K562 (cell line): ENCODE data around the gene XKRX. TPM values are rescaled to one million over a fixed set of nuclear protein-coding genes. Genes with fewer than 3 reads are reported as not detected.

Experiments used
- ATAC-seq: fragments of 200-7000 bp; cut with Tn5 transposase; 3 replicates; pipeline ENCODE4 v1.9.1; 2020; ENCODE audit warnings: moderate library complexity
- BruUV-seq: library from RNA; stranded (reverse); fragments of 400-500 nt; replicated peaks from 2 replicates; lab custom pipeline; 2021; lab: Mats Ljungman, UMichigan
- CTCF ChIA-PET: fragments of 300-600 bp; formaldehyde crosslinking; extraction: SDS; loops from one replicate; lab custom pipeline; 2021; ENCODE audit warnings: low intra/inter-chr PET ratio; lab: Yijun Ruan, JAX
- POLR2A ChIA-PET: fragments of 300-600, 350-650 bp; sonication (Branson Sonifier 250); formaldehyde crosslinking; extraction: SDS; loops from one replicate; lab custom pipeline; 2021; ENCODE audit warnings: antibody characterized with exemption, inconsistent platforms; lab: Yijun Ruan, JAX
- DNase-seq, 4 experiments: peaks; one replicate each; pipeline versions ENCODE4 v3.0.0 to v3.0.0-alpha.2; 2011 to 2018; ENCODE audit warnings: low spot score in 3 of 4, mixed read lengths in 3 of 4; ENCODE audit errors: extremely low read depth in 1 of 4
- FAIRE-seq: peaks from 2 replicates; lab custom pipeline; 2011; peaks lifted over from hg19 to GRCh38; lab: Jason Lieb, UNC
- H2AFZ ChIP-seq: 2 replicates; pipeline ENCODE4 v1.6.0; 2011; ENCODE audit warnings: low read depth, low read length, control low read depth, inconsistent platforms
- H3K27ac ChIP-seq: fragments of 200-600 bp; 3 replicates; pipeline ENCODE4 v1.8.0; 2011; ENCODE audit warnings: low read depth, mild to moderate bottlenecking, control low read depth, inconsistent platforms, low read length, moderate library complexity, mixed read lengths; ENCODE audit errors: extremely low read depth
- H3K27me3 ChIP-seq, 2 experiments: fragments of 300-600 bp in 1 of 2; 2 replicates in 1 of 2; 3 replicates in 1 of 2; pipeline versions ENCODE4 v1.6.0 to v1.8.0; 2011; ENCODE audit warnings: inconsistent platforms in 2 of 2, low read length in 2 of 2, mild to moderate bottlenecking in 1 of 2, mixed read lengths in 1 of 2, moderate library complexity in 1 of 2; ENCODE audit not compliant: control insufficient read depth in 2 of 2, insufficient read depth in 2 of 2
- H3K36me3 ChIP-seq: fragments of 300-600 bp; 3 replicates; pipeline ENCODE4 v1.8.0; 2011; ENCODE audit warnings: mild to moderate bottlenecking, low read length, inconsistent platforms; ENCODE audit not compliant: control insufficient read depth, insufficient read depth
- H3K4me1 ChIP-seq, 2 experiments: fragments of 200-600 bp in 1 of 2; replicated peaks in 1 of 2; 2 replicates in 1 of 2; 3 replicates in 1 of 2; pipeline versions ENCODE4 v1.5.1 to v1.8.0; 2011; ENCODE audit warnings: inconsistent platforms in 2 of 2, low read length in 2 of 2, mild to moderate bottlenecking in 1 of 2, mixed read lengths in 1 of 2, moderate library complexity in 1 of 2; ENCODE audit not compliant: control insufficient read depth in 2 of 2, insufficient read depth in 2 of 2
- H3K4me2 ChIP-seq: 2 replicates; pipeline ENCODE4 v1.6.1; 2011; ENCODE audit warnings: low read length, control low read depth, inconsistent platforms, mixed read lengths; ENCODE audit not compliant: insufficient read depth
- H3K4me3 ChIP-seq: fragments of 200-600 bp; sonication (generic), shearing (Covaris generic); 2 replicates; pipeline ENCODE4 v1.5.1; 2016; ENCODE audit warnings: control low read depth, inconsistent platforms
- H3K79me2 ChIP-seq: fragments of 200-600 bp; 3 replicates; pipeline ENCODE4 v1.8.0; 2011; ENCODE audit warnings: low read length, inconsistent platforms; ENCODE audit not compliant: control insufficient read depth, insufficient read depth
- H3K9ac ChIP-seq, 2 experiments: 2 replicates each; pipeline versions ENCODE4 v1.6.0 to v1.6.1; 2011; ENCODE audit warnings: low read depth in 2 of 2, low read length in 2 of 2, control low read depth in 1 of 2, inconsistent platforms in 1 of 2, mild to moderate bottlenecking in 1 of 2, mixed read lengths in 1 of 2; ENCODE audit not compliant: insufficient read depth in 1 of 2
- H3K9me1 ChIP-seq: one replicate; pipeline ENCODE4 v1.6.0; 2011; ENCODE audit warnings: inconsistent platforms, mild to moderate bottlenecking, low read length, moderate library complexity; ENCODE audit not compliant: control insufficient read depth, insufficient read depth
- H3K9me3 ChIP-seq: replicated peaks from 2 replicates; pipeline ENCODE4 v1.5.1; 2011; ENCODE audit warnings: low read depth, low read length, inconsistent platforms; ENCODE audit not compliant: control insufficient read depth, insufficient read depth
- H4K20me1 ChIP-seq: replicated peaks from 2 replicates; pipeline ENCODE4 v1.6.1; 2011; ENCODE audit warnings: low read length, inconsistent platforms, mixed read lengths; ENCODE audit not compliant: control insufficient read depth, insufficient read depth
- CBX8 ChIP-seq: fragments of 200-600 bp; sonication (generic); IDR thresholded peaks from 2 replicates; pipeline ENCODE4 v1.6.1; 2012; ENCODE audit warnings: borderline replicate concordance, mixed run types, low read depth, mild to moderate bottlenecking, moderate library complexity, mixed read lengths, low read length, control low read depth, inconsistent platforms; ENCODE audit not compliant: poor library complexity, severe bottlenecking; ENCODE audit errors: extremely low read depth
- CEBPZ ChIP-seq: fragments of 150-350 bp; IDR thresholded peaks from 2 replicates; pipeline ENCODE4 v1.6.1; 2014; ENCODE audit warnings: low read depth, mild to moderate bottlenecking, low read length, borderline replicate concordance
- CGGBP1 ChIP-seq: fragments of 250-450 bp; sonication (Bioruptor Pico); IDR thresholded peaks from 2 replicates; pipeline ENCODE4 v1.9.0; 2021; ENCODE audit warnings: mild to moderate bottlenecking
- GTF2F1 ChIP-seq: IDR thresholded peaks from 2 replicates; pipeline ENCODE4 v1.6.1; 2011; ENCODE audit warnings: low read depth, low read length, improper control_type of control experiment
- KLF13 ChIP-seq: fragments of 450-650 bp; IDR thresholded peaks from 2 replicates; pipeline ENCODE4 v1.6.1; 2016; ENCODE audit warnings: missing genetic modification characterization, low read depth, mild to moderate bottlenecking, missing compliant biosample characterization, moderate library complexity, borderline replicate concordance
- PHB2 ChIP-seq: fragments of 450-650 bp; IDR thresholded peaks from 2 replicates; pipeline ENCODE4 v1.6.1; 2017; ENCODE audit warnings: low read depth
- RBM25 ChIP-seq: fragments of 200-400 bp; formaldehyde crosslinking; IDR thresholded peaks from 2 replicates; pipeline ENCODE4 v1.6.1; 2018; ENCODE audit warnings: low read length, low read depth, moderate library complexity; ENCODE audit not compliant: severe bottlenecking
- STAG1 ChIP-seq: sonication (generic); formaldehyde crosslinking; IDR thresholded peaks from 2 replicates; pipeline ENCODE4 v1.5.0; 2020; ENCODE audit warnings: missing genetic modification reagents, borderline replicate concordance
- WGBS: fragments of 100-300 bp; shearing (Covaris generic); methylation state at CpG from one replicate; pipeline ENCODE4 v1.1.6; 2016; ENCODE audit warnings: low coverage, mixed read lengths; ENCODE audit not compliant: insufficient coverage; ENCODE audit errors: missing lambda C conversion rate; 5-methylcytosine and 5-hydroxymethylcytosine counted together
- in situ Hi-C: fragments of 300-500 bp; cut with MboI; formaldehyde crosslinking; loops from 4 replicates; pipeline ENCODE4 v1.15.0; 2018; ENCODE audit warnings: inconsistent platforms, mixed read lengths
- intact Hi-C: fragments of 100-400 bp; cut with micrococcal nuclease; formaldehyde crosslinking; loops from 2 replicates; pipeline ENCODE4 v1.14.2; 2022
- polyA plus RNA-seq, 8 experiments: library from polyadenylated mRNA; depleted of rRNA in 4 of 8; stranded (reverse) in 5 of 8; unstranded in 3 of 8; fragments of >200 nt; fragmentation: Nextera tagmentation in 2 of 8; fragmentation: Illumina TruSeq in 1 of 8; extraction: Ambion mirVana in 2 of 8; extraction: Trizol in 1 of 8; gene quantifications; 2 replicates each; pipeline versions ENCODE4 v1.2.1 to v1.2.3, GENCODE V29; 2011 to 2014; ENCODE audit warnings: inconsistent platforms in 1 of 8, missing spikeins in 1 of 8
- total RNA-seq, 7 experiments: library from RNA; depleted of rRNA in 6 of 7; stranded (reverse); fragments of >200 nt in 6 of 7; fragmentation: Illumina TruSeq in 2 of 7; extraction: Trizol in 2 of 7; gene quantifications; 2 replicates each; pipeline versions ENCODE4 v1.2.1 to v1.2.3, GENCODE V29; 2011 to 2021; ENCODE audit warnings: low replicate concordance in 1 of 7
- TF ChIP-seq, protein P1 (sequence below): fragments of 150-350 bp; conservative IDR thresholded peaks from 2 replicates; pipeline ENCODE4 v1.6.1; 2014; ENCODE audit warnings: low read length

Gene XKRX
- total and polyA plus RNA-seq, 9 of the 15 experiments (the other 6 are each of a cell fraction or from before 2014, with no cell fraction given): 0.03 TPM; not detected in 8

- TF ChIP-seq, protein P1, sequence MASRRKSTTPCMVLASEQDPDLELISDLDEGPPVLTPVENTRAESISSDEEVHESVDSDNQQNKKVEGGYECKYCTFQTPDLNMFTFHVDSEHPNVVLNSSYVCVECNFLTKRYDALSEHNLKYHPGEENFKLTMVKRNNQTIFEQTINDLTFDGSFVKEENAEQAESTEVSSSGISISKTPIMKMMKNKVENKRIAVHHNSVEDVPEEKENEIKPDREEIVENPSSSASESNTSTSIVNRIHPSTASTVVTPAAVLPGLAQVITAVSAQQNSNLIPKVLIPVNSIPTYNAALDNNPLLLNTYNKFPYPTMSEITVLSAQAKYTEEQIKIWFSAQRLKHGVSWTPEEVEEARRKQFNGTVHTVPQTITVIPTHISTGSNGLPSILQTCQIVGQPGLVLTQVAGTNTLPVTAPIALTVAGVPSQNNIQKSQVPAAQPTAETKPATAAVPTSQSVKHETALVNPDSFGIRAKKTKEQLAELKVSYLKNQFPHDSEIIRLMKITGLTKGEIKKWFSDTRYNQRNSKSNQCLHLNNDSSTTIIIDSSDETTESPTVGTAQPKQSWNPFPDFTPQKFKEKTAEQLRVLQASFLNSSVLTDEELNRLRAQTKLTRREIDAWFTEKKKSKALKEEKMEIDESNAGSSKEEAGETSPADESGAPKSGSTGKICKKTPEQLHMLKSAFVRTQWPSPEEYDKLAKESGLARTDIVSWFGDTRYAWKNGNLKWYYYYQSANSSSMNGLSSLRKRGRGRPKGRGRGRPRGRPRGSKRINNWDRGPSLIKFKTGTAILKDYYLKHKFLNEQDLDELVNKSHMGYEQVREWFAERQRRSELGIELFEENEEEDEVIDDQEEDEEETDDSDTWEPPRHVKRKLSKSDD: no peak
- TF ChIP-seq CBX8: no peak
Observed at GRCh38 chrX:100926453-100926852, 2.3 kb downstream of the XKRX start (continued).

DNA sequence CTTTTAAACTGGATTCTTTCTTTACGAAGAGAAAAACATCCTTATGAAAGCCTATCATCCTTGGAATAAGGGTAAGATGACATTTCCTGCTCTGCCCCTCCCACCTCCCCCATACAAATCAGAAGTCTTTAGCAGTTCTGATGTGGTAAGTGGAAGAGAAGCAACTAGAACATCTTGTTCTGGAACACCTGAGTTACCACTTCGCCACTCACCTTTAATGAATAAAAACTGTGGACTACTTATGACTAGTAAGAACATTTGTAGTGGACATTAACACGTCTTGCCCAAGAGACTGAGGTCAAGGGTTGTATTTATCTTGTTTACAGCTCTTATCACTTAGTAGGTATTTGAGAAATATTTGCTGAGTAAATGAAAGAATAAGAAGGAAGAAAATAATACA is 4.3 kb downstream of the XKRX start:
- Histone ChIP-seq H3K27ac (no peak overlapping the region), H3K9me1 (no peaks in the 10 kb centered on the region), H3K4me2 (no peak overlapping the region), H3K27me3 (peaks cover 2 to 17% of the 10 kb centered on the region in 2 experiments; a peak in 4 of 5 replicates), H3K9ac (no peak overlapping the region), H3K9me3 (no peaks in the 10 kb centered on the region), H4K20me1 (no peaks in the 10 kb centered on the region), H3K4me1 (peaks cover 0 to 5% of the 10 kb centered on the region in 2 experiments; a peak in 2 of 5 replicates), H3K4me3 (no peak overlapping the region), H2AFZ (no peak overlapping the region), H3K79me2 (no peaks in the 10 kb centered on the region), H3K36me3 (no peaks in the 10 kb centered on the region)
- FAIRE-seq (no peak), ATAC-seq (no peak), DNase-seq (no peak)
- BruUV-seq: no TSS peak
- in situ Hi-C loops: no loop called here
- ChIA-PET POLR2A (no interaction called here), CTCF (no interaction called here)
- intact Hi-C loops: no loop called here
- 0% methylated on average over 3 of the region's 3 CpGs for WGBS
- TF ChIP-seq CEBPZ (no peak), STAG1 (CRISPR knock-in tag) (no peak), GTF2F1 (no peak), PHB2 (no peak), CGGBP1 (no peak), RBM25 (no peak), KLF13 (tag) (no peak)
